Right renal cortex interstitium (tissue), 3 donors: ENCODE measurements around the gene LZTFL1. TPM values are rescaled to one million over a fixed set of nuclear protein-coding genes. Genes with fewer than 3 reads are reported as not detected.

Experiments used
- DNase-seq, 3 donors: peaks; one replicate each; pipeline ENCODE4 v3.0.0-alpha.2; 2013; ENCODE audit warnings: low read depth in 3 of 3, low spot score in 2 of 3
- polyA plus RNA-seq, 3 donors: library from polyadenylated mRNA; unstranded; fragments of 120-200 nt; gene quantifications; one replicate each; pipeline ENCODE4 v1.2.1, GENCODE V29; 2013; ENCODE audit not compliant: insufficient read length in 3 of 3

LZTFL1 gene
- polyA plus RNA-seq, 3 donors, result 61.9 to 73.8 (median 71.6) TPM

DNA sequence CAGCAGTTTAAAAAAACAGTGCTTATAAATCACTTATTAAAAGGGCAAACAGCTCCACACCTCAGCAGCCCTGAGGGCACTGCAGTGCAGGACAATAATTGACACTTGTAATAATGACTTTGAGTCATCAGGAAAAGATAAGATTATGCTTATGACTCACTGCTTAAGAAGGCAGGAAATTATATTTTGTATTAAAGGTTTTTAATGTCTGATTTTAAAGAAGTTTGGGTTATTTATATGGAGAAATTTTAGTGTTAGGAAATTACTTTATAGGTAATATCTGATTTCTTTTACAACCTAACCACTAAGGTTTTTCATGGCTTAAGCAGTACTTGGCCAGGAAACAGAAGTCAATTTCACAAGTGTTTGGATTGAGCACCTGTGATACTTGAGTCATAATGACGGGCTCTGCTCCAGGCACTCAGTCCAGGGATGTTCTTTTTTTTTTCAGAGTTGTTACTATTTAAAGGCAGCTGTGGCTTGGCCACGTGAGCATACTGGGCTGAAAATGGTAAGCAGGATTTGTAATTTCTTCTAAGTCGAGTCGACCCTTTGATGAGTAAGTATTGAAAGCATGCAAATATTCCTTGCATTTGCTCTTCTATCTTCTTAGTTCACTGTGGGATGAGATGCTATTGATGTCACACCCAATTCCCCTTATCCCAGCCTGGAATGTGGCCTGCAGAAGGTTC is 23.9 kb downstream of the LZTFL1 start:
- no peak for DNase-seq

- DNase-seq, result no peak
Measured at GRCh38 chr3:45816544-45816943, 25.4 kb downstream of the LZTFL1 start.

DNA sequence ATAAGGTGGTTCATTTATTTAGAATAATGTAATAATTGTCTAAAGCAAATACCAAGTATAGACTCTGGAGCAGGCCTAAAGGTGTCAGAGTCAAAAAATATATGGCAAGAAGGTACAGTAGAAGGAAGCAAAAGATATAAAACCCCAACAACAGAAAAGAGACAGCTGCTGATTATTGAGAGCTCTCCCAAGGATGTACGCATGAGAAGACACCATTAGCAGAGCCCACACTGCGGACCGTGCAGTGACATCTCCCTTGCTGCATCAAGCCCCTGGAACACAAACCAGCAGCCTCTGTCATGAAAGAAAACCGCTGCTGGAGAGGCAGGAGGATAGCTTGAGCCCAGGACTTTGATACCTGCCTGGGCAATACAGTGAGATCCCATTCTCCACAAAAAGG is 27.6 kb downstream of the LZTFL1 start:
- no peak for DNase-seq

DNA sequence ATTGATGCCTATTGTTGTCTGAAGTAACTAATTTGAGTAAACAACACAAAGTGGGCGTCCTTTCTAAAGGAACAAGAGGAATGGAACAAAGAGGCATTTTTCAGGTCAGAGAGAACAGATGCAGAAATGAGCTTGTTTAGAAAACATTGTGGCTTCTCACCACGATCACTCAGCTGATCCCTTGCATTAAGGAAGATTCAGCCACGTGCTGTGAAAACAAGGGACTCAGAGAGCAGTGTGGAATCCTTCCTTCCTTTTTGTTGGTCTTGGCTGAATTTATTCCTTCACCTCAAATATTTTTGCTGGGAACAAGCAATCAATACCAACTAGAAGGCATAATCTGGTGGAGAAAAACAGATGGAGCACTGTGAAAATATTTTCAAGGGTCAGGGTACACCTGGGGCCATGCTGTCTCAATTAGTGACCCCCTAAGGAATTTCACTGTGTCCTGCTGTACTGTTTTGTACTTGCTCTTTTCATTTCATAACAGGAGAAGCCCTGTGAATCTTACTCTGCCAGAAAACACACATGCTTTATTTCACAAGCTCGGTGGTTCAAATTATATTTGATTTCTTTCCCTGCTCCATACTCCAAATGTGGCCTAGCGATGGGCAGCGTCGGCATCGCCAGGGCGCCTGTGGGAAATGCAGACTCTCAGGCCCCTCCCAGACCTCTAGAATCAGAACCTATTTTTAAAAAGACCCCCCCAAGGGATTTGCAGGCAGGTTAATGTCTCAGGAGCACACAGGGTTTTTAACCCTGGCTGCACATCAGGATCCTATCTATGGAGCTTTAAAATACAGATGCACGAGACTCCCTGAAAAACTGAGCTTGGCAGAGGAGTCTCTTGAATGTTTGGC is 34.0 kb downstream of the LZTFL1 start:
- no peak for DNase-seq

DNA sequence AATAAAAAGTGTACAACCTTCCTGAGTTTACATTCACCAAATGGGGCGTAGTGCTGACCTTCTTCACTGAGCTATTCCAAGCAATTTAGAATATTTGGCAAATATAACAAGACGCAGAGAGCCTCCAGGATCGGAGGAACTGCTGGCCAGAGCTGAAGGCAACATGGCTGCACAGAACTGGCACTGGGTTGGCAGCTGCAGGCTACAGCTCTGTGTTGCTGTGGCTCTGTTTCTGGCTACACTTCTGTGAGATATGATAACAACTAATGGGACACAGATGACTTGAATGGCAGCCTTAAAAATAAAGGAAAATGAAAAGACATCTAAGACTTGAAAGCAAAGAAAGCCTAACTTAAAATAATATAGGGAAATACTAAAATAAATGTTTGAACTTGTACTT is 34.8 kb downstream of the LZTFL1 start:
- no peak for DNase-seq

DNA sequence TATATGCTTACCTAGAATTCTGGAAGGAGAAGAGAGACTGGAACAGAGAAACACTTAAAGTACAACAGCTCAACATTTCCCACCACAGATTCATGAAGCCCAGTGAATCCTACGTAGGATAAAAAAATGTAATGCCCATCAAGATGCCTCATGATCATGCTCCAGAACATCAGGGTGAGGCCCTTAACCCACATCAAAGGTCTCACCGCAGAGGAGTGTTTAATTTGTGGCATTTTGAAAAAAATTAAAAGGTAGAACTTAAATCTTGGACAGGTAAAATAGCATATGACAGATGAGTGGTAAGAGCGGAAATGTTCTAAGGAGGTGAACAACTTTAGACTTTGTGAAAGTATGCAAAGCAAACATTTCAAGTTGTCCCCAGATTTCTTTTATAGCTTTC is 35.8 kb downstream of the LZTFL1 start:
- DNase-seq, result no peak

DNA sequence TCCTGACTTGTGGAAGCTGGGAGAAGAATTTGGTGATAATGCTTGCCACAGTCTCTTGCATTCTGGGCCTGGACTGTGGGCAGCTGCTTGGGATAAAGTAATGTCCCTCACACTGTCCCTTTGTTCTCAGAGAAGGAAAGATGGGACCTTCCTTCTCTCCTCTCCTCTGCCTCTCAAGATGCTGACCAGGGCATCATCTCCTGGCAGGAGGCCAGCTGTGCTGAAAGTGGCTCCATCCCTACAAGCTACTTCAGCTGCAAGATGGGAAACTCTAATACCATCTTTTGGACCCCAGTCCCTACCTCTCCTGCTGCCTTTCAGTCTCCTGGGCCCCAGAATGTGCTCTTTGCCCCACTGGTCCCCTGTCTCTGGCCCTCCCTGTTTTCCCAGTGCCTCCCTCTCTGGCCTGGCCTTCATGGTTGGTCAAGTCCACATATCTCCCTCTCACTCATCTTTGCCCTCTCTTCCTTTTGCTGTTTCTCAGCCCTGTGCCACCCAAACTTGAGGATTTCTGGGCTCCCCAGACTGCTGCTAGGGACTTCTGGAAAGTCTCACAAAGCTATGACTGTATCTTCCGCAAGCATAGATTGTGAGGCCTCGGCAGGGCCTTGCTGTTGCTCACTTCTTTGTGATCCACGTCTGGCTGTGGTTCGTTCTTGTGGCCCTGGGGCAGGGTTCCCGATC is 38.5 kb downstream of the LZTFL1 start:
- no peak for DNase-seq

DNA sequence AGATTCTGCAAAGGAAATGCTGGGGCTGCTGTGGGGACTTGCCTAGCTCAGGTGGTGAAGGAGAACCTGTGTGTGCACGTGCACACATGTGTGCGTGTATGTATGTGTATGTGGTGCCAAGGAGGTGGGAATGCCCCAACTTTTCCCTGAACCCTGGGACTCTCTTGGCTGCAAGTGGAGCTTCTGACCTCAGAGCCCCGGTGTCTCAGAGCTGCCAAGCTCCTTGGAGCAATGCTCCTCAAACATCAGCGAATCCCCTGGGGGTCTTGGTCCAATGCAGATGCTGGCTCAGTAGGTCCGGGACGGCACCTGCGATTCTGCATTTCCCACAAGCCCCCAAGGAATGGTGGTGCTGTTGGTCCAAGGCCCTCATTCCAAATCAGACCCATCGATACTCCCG is 39.8 kb downstream of the LZTFL1 start:
- no peak for DNase-seq

DNA sequence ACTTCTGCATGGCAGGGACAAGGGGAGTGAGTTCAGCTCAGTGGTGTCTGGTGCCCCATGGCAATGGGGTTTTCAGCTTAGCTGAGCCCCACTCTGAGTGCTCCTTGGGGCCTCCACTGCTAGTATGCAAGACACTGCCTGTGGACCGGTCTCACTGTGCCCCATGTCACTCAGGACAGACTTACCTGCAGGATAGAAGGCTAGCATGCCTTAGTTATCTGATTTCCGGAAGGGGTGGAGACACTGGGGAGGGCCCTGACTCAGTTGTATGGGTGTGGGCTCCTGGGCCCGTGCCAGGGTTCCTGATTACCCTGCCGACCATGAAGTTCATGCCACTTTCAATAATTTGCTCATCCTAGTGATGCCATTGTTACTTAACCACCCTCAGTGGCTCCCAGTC is 41.3 kb downstream of the LZTFL1 start:
- no peak for DNase-seq

DNA sequence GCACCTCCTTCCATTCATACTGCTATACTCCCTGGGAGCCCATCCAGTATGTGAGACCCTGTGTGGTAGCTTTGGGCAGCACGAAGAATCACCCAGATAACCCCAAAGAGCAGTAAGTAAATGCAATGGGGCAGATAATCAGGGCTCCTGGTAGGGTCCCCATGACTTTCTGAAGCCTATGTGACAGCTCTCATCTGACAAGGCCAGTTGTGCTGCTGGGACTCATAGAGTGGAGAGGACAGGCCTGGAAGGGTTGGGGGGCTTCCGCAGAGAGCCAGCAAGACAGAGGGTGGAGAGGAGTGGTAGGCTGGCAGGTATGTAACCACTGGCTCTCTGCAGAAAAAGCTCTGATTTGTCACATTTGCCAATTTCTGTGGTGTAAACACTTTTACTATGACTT is 42.3 kb downstream of the LZTFL1 start:
- DNase-seq, result no peak

GRCh38 chr3:45798034-45798433 is 43.9 kb downstream of the LZTFL1 start:
- no peak for DNase-seq

GRCh38 chr3:45796902-45797637 is 44.8 kb downstream of the LZTFL1 start:
- DNase-seq, result no peak

DNA sequence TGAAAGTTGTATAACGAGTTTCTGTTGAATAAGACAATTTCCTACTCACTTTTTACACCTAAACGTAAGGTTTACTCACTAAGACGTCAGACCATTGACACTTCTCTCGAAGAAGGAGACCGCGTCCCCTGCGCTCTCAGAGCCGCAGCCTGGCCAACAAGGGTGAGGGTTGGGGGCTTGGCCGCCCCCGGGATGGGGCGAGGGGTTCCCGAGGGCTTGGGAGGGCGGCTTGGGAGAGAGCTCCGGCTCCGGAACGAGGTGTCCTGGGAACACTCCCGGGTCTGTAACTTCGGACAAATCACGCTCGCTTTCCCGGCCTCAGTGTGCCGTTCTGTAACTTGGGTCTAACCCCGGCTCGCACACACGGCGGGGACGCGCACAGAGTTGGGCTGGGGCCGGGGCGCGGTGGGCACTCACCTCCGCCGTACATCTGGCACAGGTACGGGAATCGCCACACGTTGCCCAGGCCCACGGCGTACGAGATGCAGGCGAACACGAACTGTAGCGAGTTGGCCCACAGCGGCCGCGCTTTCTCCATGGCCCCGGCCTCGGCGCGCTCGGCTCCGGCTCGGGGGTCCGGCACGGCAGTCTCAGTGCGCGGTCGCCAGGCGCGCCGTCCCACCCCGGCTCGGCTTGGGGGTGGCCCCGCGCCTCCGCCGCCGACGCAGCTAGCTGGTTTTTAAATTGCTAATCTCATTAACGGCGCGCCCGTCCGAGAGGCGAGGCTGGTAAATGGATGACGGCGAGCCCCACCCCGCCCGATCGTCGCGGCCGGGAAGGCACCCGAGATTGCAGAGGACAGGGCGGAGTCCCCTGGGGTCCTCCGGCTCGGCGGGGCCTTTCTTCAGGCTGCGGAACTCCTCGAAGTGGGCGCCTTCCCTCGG is 45.8 kb downstream of the LZTFL1 start, which contains the start of gene SLC6A20:
Gene SLC6A20 (minus strand): TSS at position 655 of the 884 bp plus-strand sequence. CDS start 117 bp downstream, at position 538.
- peak in 1 of 3 donors; percentile 18 for DNase-seq

DNA sequence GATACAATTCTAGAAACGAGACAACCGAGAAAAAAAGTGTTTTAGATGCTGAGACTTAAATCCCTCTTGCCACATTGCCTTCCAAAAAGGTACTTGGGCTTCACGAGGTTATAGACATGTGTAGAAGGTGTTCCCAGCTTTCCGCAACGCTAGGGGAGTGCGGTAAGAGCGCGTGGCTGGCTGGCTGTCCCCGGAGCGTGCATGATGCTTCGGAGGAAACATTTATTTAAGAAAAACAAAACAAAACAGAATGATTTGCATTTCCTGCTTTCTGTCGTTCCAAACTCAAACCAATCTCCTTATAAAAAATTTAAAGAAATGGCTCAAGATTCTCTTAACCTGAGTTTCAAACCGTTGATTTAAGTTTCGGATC is 46.4 kb downstream of the LZTFL1 start:
- DNase-seq, result peak; percentile 12 to 21 (median 19)

DNA sequence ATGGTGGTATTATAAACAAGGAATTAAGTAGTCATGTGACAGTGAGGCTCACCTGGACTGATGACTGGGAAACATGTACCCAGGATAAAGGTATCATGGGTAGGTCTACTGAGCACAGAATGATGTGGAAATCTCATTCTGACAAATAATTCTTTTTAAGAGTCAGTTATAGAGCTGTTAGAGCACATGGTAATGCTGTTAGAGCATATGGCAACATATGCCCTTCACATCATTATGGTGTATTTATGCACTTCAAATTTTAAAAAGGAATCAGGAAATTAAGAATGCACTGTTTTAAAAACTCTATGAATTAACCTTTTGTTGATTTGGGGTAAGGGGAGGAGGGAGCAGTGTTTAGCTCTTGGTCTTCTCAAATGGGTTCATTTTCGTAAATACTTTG is 47.3 kb downstream of the LZTFL1 start:
- no peak for DNase-seq

DNA sequence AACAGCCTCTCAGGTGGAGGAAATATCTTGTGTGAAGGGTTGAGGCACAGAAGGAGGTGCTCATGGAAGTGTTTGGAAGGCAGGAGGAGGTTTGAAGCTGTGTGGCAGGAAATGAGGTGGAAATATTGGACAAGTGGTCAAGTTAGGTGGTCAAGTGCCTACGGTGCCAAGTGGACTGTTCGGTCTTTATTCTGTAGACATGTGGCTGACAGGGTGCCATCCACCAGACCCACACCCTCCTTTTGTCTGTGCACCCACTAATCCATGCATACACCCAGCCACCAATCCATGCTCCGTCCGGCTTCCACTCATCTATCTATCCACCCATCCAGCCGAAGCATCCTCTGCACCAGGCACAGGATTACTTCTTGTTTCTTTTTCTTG is 47.8 kb downstream of the LZTFL1 start:
- no peak for DNase-seq

DNA sequence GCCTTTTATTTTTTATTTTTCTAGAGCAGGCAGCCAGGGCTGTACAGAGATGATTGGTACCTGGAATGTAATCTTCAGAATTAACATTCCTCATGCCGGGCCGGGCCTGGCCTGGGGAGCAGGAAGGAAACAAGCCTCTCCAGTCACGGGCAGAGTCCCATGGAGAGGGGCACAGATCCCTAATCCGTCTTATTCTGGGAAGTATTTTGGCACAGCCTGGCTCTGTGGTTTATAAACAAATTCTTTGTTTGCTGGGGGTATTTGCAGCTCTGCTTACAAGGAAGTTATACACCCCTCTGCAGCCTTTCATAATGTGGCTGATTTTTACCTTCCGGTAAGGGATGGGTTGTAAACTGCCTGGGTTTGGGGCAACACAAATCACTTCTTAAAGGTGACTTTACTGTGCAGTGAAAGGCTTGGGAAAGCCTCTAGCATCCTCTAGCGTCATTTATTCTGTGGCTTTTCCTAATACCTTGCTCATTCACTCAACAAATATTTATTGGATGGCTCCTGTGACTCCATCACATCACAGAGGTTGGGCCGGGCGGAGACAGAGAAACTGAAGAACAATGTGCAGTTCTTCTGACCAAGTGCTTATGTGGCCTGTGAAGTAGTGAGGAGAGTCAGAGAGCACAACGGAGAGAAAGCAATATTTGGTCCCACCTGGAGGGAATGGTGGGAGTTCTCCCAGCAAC is 48.3 kb downstream of the LZTFL1 start:
- DNase-seq, result no peak

GRCh38 chr3:45792516-45793172 is 49.3 kb downstream of the LZTFL1 start:
- no peak for DNase-seq

- DNase-seq, result no peak
Measured at GRCh38 chr3:45792036-45792435, 49.9 kb downstream of the LZTFL1 start.
